Breast epithelium (tissue), 3 donors: ENCODE results near the gene NCKAP1.

ENCODE experiments used
- POLR2A ChIP-seq: fragments of 450-650 bp; IDR thresholded peaks from one replicate; pipeline ENCODE4 v1.6.1; 2016; ENCODE audit warnings: antibody characterized with exemption, mild to moderate bottlenecking, moderate library complexity
- TF ChIP-seq, protein P1 (sequence below), 3 donors: fragments of 450-650 bp; IDR thresholded peaks; one replicate each; pipeline ENCODE4 v1.5.1; 2016 to 2017; ENCODE audit warnings: antibody characterized with exemption in 3 of 3, mild to moderate bottlenecking in 3 of 3, moderate library complexity in 3 of 3

DNA sequence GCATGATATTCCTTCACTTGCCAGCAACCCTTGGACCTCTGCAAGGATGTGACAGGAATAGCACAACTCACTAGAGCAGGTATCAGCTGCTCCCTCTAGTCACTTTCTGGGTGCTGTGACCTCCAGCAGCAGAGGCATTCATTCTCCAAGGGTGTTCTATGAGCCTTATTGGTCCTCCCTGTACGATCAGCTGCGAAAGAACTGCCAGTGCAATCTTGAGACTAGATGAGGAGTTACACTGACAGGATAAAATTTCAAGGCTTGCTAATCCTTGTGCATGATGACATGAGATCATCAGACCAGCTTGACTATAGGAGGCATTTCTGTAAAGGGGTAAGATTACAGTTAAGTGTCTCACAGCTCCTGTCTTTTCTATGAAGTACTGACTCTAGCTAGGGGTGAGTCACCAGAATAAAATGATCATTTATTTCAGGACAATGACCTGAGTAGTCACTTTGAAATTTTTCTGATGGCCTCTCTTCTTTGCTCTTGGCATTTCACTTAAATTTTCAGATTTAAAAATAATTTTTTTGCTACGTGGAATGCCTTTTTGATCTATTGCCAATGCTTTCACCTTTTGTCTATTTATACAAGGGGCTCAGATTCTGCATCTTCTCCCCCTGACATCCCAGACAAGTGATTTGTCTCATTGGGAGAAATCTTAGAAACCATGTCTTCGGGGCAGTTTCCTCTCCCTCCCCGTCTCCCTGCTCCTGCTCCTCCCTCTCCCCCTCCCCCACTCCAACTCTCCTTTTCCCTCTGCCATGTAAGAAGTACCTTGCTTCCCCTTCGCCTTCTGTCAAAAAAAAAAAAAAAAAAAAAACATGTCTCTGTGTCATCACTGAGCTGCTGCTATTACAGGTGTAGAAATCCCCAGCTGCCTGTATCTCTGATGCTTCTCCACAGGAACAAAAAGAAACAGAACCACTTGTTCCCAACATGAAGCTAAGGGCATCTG, 122.6 kb downstream of the NCKAP1 start:
- TF ChIP-seq, protein P1, sequence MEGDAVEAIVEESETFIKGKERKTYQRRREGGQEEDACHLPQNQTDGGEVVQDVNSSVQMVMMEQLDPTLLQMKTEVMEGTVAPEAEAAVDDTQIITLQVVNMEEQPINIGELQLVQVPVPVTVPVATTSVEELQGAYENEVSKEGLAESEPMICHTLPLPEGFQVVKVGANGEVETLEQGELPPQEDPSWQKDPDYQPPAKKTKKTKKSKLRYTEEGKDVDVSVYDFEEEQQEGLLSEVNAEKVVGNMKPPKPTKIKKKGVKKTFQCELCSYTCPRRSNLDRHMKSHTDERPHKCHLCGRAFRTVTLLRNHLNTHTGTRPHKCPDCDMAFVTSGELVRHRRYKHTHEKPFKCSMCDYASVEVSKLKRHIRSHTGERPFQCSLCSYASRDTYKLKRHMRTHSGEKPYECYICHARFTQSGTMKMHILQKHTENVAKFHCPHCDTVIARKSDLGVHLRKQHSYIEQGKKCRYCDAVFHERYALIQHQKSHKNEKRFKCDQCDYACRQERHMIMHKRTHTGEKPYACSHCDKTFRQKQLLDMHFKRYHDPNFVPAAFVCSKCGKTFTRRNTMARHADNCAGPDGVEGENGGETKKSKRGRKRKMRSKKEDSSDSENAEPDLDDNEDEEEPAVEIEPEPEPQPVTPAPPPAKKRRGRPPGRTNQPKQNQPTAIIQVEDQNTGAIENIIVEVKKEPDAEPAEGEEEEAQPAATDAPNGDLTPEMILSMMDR (IDR thresholded peaks at IDR 0.05) = no peak
- TF ChIP-seq POLR2A = no peak
